Natural killer cell treated with Interleukin-12 subunit alpha and Interleukin-12 subunit beta and Interleukin-15 and Interleukin-18, amount 100 ng/mL, for 72 hours (primary cell): Measurements from ENCODE around the gene IQSEC1. TPM values are rescaled to one million over a fixed set of nuclear protein-coding genes. Genes with fewer than 3 reads are reported as not detected.
"Not testable (repeated sequence)": the region's sequence is repeated elsewhere in the genome, so short reads cannot be mapped to it uniquely, and the experiment has no call there.

Source experiments
- ATAC-seq, 2 donors: fragments of 150-1000 bp; cut with Tn5 transposase in 1 of 2; sonication (Bioruptor Pico), chemical (Tn5 transposase) in 1 of 2; 2 replicates each; pipeline ENCODE4 v1.10.0; 2021
- DNase-seq: peaks from one replicate; pipeline ENCODE4 v3.0.0; 2022; ENCODE audit warnings: low spot score
- H3K27ac Mint-ChIP-seq, 2 donors: 1 replicate in 1 of 2; 2 replicates in 1 of 2; pipeline ENCODE4 v1.8.0; 2022; ENCODE audit warnings: mixed read lengths in 2 of 2, mild to moderate bottlenecking in 1 of 2, moderate library complexity in 1 of 2
- H3K27me3 Mint-ChIP-seq, 2 donors: 1 replicate in 1 of 2; 2 replicates in 1 of 2; pipeline ENCODE4 v1.8.0; 2022; ENCODE audit warnings: mixed read lengths in 2 of 2
- H3K36me3 Mint-ChIP-seq: one replicate; pipeline ENCODE4 v1.8.0; 2022; ENCODE audit warnings: mixed read lengths
- H3K4me1 Mint-ChIP-seq, 2 donors: 1 replicate in 1 of 2; 2 replicates in 1 of 2; pipeline ENCODE4 v1.8.0; 2022; ENCODE audit warnings: low read depth in 2 of 2, mixed read lengths in 2 of 2, mild to moderate bottlenecking in 1 of 2
- H3K4me3 Mint-ChIP-seq: one replicate; pipeline ENCODE4 v1.8.0; 2022; ENCODE audit warnings: mixed read lengths
- H3K9me3 Mint-ChIP-seq: 2 replicates; pipeline ENCODE4 v1.8.0; 2022; ENCODE audit warnings: mixed read lengths
- total RNA-seq, 2 donors: library from RNA; stranded (reverse); gene quantifications; one replicate each; pipeline ENCODE4 v1.2.3, GENCODE V29; 2022

The IQSEC1 gene
- total RNA-seq, 2 donors from 2014 or later: 93.7 to 95.8 TPM

DNA sequence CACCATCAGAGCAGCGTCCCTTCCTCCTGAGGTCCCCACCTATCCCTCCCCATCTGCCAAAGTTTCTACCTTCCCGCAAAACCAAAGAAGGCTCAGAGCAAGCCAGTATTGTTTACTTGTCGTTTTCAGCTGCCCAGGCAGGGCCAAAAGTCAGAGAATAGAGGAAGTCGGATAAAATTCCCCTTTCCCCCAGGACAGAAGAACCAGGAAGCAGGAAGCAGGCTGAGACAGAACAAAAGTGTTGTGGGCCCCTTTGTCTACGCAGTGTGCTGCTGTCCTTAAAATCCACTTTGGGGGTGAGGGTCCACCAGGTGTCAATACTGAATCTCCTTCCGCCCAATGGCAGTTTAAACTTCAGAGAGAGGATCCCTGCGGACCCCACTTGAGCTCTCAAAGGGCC is 213.4 kb downstream of the IQSEC1 start:
- H3K4me1 Mint-ChIP-seq: no peaks in the 10 kb centered on the region
- DNase-seq (no peak), ATAC-seq (no peak)
- H3K27ac Mint-ChIP-seq: no peak overlapping the region
- no peak overlapping the region for H3K4me3 Mint-ChIP-seq
- H3K27me3 Mint-ChIP-seq: peaks cover 0 to 1% of the 10 kb centered on the region in 2 donors
- H3K36me3 Mint-ChIP-seq: no peaks in the 10 kb centered on the region
- H3K9me3 Mint-ChIP-seq: no peaks in the 10 kb centered on the region

DNA sequence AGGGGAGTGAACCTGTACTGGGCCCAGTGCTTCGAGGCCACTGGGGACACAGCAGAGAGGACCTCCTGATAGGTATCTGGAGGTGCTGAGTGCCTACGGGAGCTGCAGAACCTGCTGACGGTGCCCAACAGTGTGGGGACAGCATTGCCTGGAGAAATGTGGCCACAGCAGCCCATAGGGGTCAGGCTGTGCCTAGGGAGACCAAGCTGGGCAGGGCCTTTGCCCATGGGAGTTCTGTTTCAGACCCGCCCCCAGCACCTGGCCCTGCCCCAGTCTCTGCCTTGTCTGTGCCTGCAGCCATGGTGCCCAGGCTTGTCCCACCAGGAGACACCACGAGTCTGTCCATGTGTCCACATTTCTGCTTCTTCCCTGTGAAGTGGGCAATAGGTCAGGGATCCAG is 216.6 kb downstream of the IQSEC1 start:
- Mint-ChIP-seq H3K27ac (no peak overlapping the region), H3K9me3 (no peaks in the 10 kb centered on the region), H3K36me3 (no peaks in the 10 kb centered on the region), H3K4me1 (no peaks in the 10 kb centered on the region), H3K4me3 (no peak overlapping the region), H3K27me3 (peaks cover 0 to 8% of the 10 kb centered on the region in 2 donors)
- no peak for DNase-seq
- no peak for ATAC-seq

DNA sequence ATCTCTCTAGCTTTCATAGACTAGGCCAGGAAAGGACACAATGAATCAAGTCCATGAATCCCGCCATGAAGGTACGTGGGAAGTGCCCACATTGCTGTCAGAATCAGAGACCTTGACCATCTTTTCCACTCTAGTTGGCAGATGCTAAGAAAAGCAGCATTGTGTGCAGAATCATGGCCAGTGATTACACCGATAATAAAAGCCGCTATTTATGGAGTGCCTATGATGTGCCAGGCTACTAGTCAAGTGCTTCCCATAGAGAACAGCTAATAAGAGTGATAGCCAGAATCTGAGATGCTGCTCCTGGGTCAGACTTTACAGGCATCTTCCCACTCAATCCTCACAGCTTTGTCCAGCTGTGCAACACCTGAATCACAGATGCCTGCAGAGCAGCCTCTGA is 218.7 kb downstream of the IQSEC1 start:
- no peak for ATAC-seq

GRCh38 chr3:12853847-12854246 is 219.4 kb downstream of the IQSEC1 start:
- not testable (repeated sequence) for H3K27me3 Mint-ChIP-seq, H3K27ac Mint-ChIP-seq, H3K9me3 Mint-ChIP-seq, H3K36me3 Mint-ChIP-seq, ATAC-seq, DNase-seq, H3K4me1 Mint-ChIP-seq, H3K4me3 Mint-ChIP-seq

More for the DNA sequence above, 218.7 kb downstream of the IQSEC1 start:
- no peak for DNase-seq
- Mint-ChIP-seq H3K4me1 (no peaks in the 10 kb centered on the region), H3K36me3 (no peaks in the 10 kb centered on the region), H3K9me3 (no peaks in the 10 kb centered on the region), H3K4me3 (no peak overlapping the region), H3K27ac (no peak overlapping the region), H3K27me3 (peaks cover 4 to 8% of the 10 kb centered on the region in 2 donors)

DNA sequence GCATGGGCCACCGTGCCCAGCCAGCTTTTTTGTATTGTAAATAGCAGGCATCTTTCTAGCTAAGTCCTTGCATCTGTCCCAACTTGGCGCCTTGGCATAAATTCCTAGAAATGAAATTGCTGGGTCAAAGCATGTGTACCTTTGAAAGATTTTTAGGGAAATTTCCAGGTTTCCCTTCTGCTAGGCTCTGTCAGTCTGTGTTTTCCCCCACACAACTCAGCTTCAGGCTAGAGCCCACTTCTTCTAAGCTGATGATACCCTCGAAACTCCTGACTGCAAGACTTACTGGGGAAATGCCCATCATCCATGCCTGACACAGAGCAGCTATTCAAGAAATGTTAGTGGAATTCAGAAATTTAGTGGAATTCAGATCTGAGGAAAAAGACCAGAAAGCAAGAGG is 221.0 kb downstream of the IQSEC1 start:
- DNase-seq (no peak), ATAC-seq (no peak)
- Mint-ChIP-seq H3K36me3 (no peaks in the 10 kb centered on the region), H3K4me3 (no peak overlapping the region), H3K9me3 (no peaks in the 10 kb centered on the region), H3K27me3 (peaks cover 4 to 8% of the 10 kb centered on the region in 2 donors), H3K4me1 (no peaks in the 10 kb centered on the region), H3K27ac (no peak overlapping the region)

Other genes starting within 250 kb of the IQSEC1 start
- 1,000 to 10,000 TPM; 1,132 to 1,133 TPM for gene RPL32, start 231.9 kb downstream of the IQSEC1 start, total RNA-seq